Glutamatergic neuron (in vitro differentiated cells): ENCODE measurements around the gene OR2J3. TPM values are rescaled to one million over a fixed set of nuclear protein-coding genes. Genes with fewer than 3 reads are reported as not detected.

ENCODE experiments used
- DNase-seq: peaks from one replicate; pipeline ENCODE4 v3.0.0; 2022
- H3K27ac Mint-ChIP-seq: one replicate; pipeline ENCODE4 v1.8.0; 2020; ENCODE audit warnings: mild to moderate bottlenecking, mixed read lengths, inconsistent platforms; ENCODE audit not compliant: unreplicated experiment
- H3K27me3 Mint-ChIP-seq: one replicate; pipeline ENCODE4 v1.8.0; 2020; ENCODE audit warnings: mild to moderate bottlenecking, moderate library complexity, mixed read lengths, inconsistent platforms; ENCODE audit not compliant: unreplicated experiment
- H3K36me3 Mint-ChIP-seq: one replicate; pipeline ENCODE4 v1.8.0; 2020; ENCODE audit warnings: mild to moderate bottlenecking, mixed read lengths, inconsistent platforms; ENCODE audit not compliant: unreplicated experiment
- H3K4me1 Mint-ChIP-seq: one replicate; pipeline ENCODE4 v1.8.0; 2020; ENCODE audit warnings: mild to moderate bottlenecking, low read depth, mixed read lengths, inconsistent platforms; ENCODE audit not compliant: unreplicated experiment
- H3K4me3 Mint-ChIP-seq: one replicate; pipeline ENCODE4 v1.8.0; 2020; ENCODE audit warnings: mild to moderate bottlenecking, mixed read lengths, inconsistent platforms; ENCODE audit not compliant: unreplicated experiment
- H3K9me3 Mint-ChIP-seq: one replicate; pipeline ENCODE4 v1.8.0; 2020; ENCODE audit warnings: mild to moderate bottlenecking, moderate library complexity, mixed read lengths, inconsistent platforms; ENCODE audit not compliant: unreplicated experiment
- CTCF ChIP-seq: fragments of 200-600 bp; sonication (generic); IDR thresholded peaks from one replicate; pipeline ENCODE4 v1.5.0; 2021; ENCODE audit not compliant: partially characterized antibody, unreplicated experiment
- total RNA-seq: library from RNA; stranded (reverse); fragmentation: NEBNext Ultra II Directional; extraction: Animal tissue kit (Norgen Biotek cat#: 25700); gene quantifications from one replicate; pipeline ENCODE4 v1.2.1, GENCODE V29; 2021; ENCODE audit not compliant: unreplicated experiment

The OR2J3 gene
- total RNA-seq, 1 donor from 2014 or later: not detected

GRCh38 chr6:29129326-29130012 is 21.6 kb downstream of the OR2J3 start:
- Mint-ChIP-seq H3K4me1 (no peaks in the 10 kb centered on the region), H3K27ac (no peak overlapping the region), H3K9me3 (no peaks in the 10 kb centered on the region), H3K27me3 (no peaks in the 10 kb centered on the region), H3K36me3 (no peaks in the 10 kb centered on the region), H3K4me3 (no peak overlapping the region)
- no peak for DNase-seq
- TF ChIP-seq CTCF: no peak

GRCh38 chr6:29130644-29131043 is 22.8 kb downstream of the OR2J3 start:
- Mint-ChIP-seq H3K27ac (no peak overlapping the region), H3K4me3 (no peak overlapping the region), H3K36me3 (no peaks in the 10 kb centered on the region), H3K4me1 (no peaks in the 10 kb centered on the region), H3K27me3 (no peaks in the 10 kb centered on the region), H3K9me3 (no peaks in the 10 kb centered on the region)
- DNase-seq: no peak
- TF ChIP-seq CTCF: no peak

- TF ChIP-seq CTCF: no peak
- Mint-ChIP-seq H3K4me1 (no peaks in the 10 kb centered on the region), H3K36me3 (no peaks in the 10 kb centered on the region), H3K27ac (no peak overlapping the region), H3K27me3 (no peaks in the 10 kb centered on the region), H3K9me3 (no peaks in the 10 kb centered on the region), H3K4me3 (no peak overlapping the region)
- DNase-seq: no peak
Observed at GRCh38 chr6:29131691-29132090, 23.8 kb downstream of the OR2J3 start.

GRCh38 chr6:29137724-29138123 is 29.9 kb downstream of the OR2J3 start:
- Mint-ChIP-seq H3K9me3 (no peaks in the 10 kb centered on the region), H3K27ac (no peak overlapping the region), H3K36me3 (no peaks in the 10 kb centered on the region), H3K4me3 (no peak overlapping the region), H3K27me3 (no peaks in the 10 kb centered on the region), H3K4me1 (no peaks in the 10 kb centered on the region)
- no peak for TF ChIP-seq CTCF
- no peak for DNase-seq

GRCh38 chr6:29141606-29142005 is 33.7 kb downstream of the OR2J3 start:
- no peaks in the 10 kb centered on the region for H3K9me3 Mint-ChIP-seq
- H3K4me1 Mint-ChIP-seq: no peaks in the 10 kb centered on the region
- no peak for TF ChIP-seq CTCF
- no peaks in the 10 kb centered on the region for H3K36me3 Mint-ChIP-seq
- no peak overlapping the region for H3K4me3 Mint-ChIP-seq
- no peak for DNase-seq
- H3K27ac Mint-ChIP-seq: no peak overlapping the region
- H3K27me3 Mint-ChIP-seq: no peaks in the 10 kb centered on the region
